ENCODE results near the gene PDE3B.

PDE3B gene

DNA sequence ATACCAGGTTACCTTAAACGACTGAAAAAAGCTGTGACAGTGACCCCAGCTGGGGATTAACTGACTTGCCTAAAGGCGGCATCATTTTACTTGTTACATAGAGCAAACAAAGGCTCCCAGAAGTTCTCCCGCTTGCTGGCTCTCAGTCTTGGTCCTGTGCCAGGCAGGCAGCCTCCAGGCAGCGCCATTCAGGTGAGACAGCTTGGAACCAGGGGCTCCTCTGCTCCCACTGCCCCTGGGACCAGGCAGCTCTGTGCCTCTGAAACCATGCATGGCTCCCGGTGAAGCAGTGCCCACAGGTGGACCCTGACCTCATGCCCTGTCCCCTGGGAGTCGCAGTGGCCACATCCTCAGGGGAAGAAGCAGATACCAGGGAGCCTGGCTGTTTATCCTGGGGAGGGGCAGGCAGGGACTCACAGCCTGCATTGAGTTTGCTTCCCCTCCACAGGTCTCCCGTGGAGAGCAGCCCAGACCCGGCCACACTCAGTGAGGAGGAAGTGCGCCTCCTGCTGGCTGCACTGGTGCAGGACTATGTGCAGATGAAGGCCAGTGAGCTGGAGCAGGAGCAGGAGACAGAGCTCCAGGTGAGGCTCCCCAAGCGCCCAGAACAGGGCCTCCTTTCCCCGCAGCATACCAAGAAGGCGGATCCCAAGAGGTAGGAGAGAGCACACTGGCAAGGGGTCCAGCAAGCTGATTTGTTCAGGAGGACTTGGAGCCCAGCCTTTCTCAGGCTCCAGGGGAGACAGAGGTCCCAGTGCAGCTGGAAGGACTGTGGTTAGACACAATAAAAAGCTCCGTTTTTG lies 264.0 kb downstream of the PDE3B start:
- no peak overlapping the region for H3K27ac ChIP-seq (replicated peaks)
- no peak for TF ChIP-seq GABPA (IDR thresholded peaks at IDR 0.05; ENCODE audit: low read depth)
- TF ChIP-seq CTCF (IDR thresholded peaks at IDR 0.05; ENCODE audit: insufficient read depth, low read length), result peak; percentile 80
- DNase-seq (ENCODE audit: low read depth in 1 of 2, low spot score in 1 of 2), result peak in 1 of 2 experiments; percentile 80
- no peaks in the 10 kb centered on the region for H3K27me3 ChIP-seq (ENCODE audit: insufficient read depth, poor library complexity, severe bottlenecking)
- no peak overlapping the region for H3K4me3 ChIP-seq (replicated peaks; ENCODE audit: insufficient read depth, low read length)

- peak in 1 of 2 experiments; percentile 45 for DNase-seq (ENCODE audit: low read depth in 1 of 2, low spot score in 1 of 2)
- no peak overlapping the region for H3K27ac ChIP-seq (replicated peaks)
- TF ChIP-seq POLR2AphosphoS5 (IDR thresholded peaks at IDR 0.05; ENCODE audit: low read depth) (no peak), SPI1 (IDR thresholded peaks at IDR 0.05; ENCODE audit: borderline replicate concordance, low read depth) (no peak), CTCF (IDR thresholded peaks at IDR 0.05; ENCODE audit: insufficient read depth, low read length) (peak; percentile 52)
- TF ChIP-seq, protein P1, sequence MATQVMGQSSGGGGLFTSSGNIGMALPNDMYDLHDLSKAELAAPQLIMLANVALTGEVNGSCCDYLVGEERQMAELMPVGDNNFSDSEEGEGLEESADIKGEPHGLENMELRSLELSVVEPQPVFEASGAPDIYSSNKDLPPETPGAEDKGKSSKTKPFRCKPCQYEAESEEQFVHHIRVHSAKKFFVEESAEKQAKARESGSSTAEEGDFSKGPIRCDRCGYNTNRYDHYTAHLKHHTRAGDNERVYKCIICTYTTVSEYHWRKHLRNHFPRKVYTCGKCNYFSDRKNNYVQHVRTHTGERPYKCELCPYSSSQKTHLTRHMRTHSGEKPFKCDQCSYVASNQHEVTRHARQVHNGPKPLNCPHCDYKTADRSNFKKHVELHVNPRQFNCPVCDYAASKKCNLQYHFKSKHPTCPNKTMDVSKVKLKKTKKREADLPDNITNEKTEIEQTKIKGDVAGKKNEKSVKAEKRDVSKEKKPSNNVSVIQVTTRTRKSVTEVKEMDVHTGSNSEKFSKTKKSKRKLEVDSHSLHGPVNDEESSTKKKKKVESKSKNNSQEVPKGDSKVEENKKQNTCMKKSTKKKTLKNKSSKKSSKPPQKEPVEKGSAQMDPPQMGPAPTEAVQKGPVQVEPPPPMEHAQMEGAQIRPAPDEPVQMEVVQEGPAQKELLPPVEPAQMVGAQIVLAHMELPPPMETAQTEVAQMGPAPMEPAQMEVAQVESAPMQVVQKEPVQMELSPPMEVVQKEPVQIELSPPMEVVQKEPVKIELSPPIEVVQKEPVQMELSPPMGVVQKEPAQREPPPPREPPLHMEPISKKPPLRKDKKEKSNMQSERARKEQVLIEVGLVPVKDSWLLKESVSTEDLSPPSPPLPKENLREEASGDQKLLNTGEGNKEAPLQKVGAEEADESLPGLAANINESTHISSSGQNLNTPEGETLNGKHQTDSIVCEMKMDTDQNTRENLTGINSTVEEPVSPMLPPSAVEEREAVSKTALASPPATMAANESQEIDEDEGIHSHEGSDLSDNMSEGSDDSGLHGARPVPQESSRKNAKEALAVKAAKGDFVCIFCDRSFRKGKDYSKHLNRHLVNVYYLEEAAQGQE (IDR thresholded peaks at IDR 0.05; ENCODE audit: insufficient replicate concordance, low read depth), result no peak
- no peaks in the 10 kb centered on the region for H3K27me3 ChIP-seq (ENCODE audit: insufficient read depth, poor library complexity, severe bottlenecking)
- no peak overlapping the region for H3K4me3 ChIP-seq (replicated peaks; ENCODE audit: insufficient read depth, low read length)
Measured at GRCh38 chr11:14908214-14908880, 264.7 kb downstream of the PDE3B start.

GRCh38 chr11:14914536-14914935 lies 270.9 kb downstream of the PDE3B start:
- TF ChIP-seq CTCF (IDR thresholded peaks at IDR 0.05; ENCODE audit: insufficient read depth, low read length) (no peak), SPI1 (IDR thresholded peaks at IDR 0.05; ENCODE audit: borderline replicate concordance, low read depth) (no peak), POLR2AphosphoS5 (IDR thresholded peaks at IDR 0.05; ENCODE audit: low read depth) (no peak), GABPA (IDR thresholded peaks at IDR 0.05; ENCODE audit: low read depth) (no peak)
- TF ChIP-seq, protein P1 (IDR thresholded peaks at IDR 0.05; ENCODE audit: insufficient replicate concordance, low read depth), result no peak
- Histone ChIP-seq H3K27ac (replicated peaks) (no peak overlapping the region), H3K4me3 (replicated peaks; ENCODE audit: insufficient read depth, low read length) (no peak overlapping the region), H3K27me3 (ENCODE audit: insufficient read depth, poor library complexity, severe bottlenecking) (no peaks in the 10 kb centered on the region)
- DNase-seq (ENCODE audit: low read depth in 1 of 2, low spot score in 1 of 2), result no peak

Measured in HL-60 (cell line).